Endothelial cell (in vitro differentiated cells): ENCODE data around the gene ENTR1. TPM values are rescaled to one million over a fixed set of nuclear protein-coding genes. Genes with fewer than 3 reads are reported as not detected.

Experiments used
- DNase-seq: peaks from one replicate; pipeline ENCODE4 v3.0.0; 2021; ENCODE audit warnings: low spot score
- H3K27ac Mint-ChIP-seq: one replicate; pipeline ENCODE4 v1.8.0; 2021; ENCODE audit warnings: mixed read lengths, inconsistent platforms; ENCODE audit not compliant: unreplicated experiment
- H3K27me3 Mint-ChIP-seq: one replicate; pipeline ENCODE4 v1.8.0; 2021; ENCODE audit warnings: mild to moderate bottlenecking, moderate library complexity, mixed read lengths, inconsistent platforms; ENCODE audit not compliant: unreplicated experiment
- H3K36me3 Mint-ChIP-seq: one replicate; pipeline ENCODE4 v1.8.0; 2021; ENCODE audit warnings: mild to moderate bottlenecking, low read depth, mixed read lengths, inconsistent platforms; ENCODE audit not compliant: unreplicated experiment
- H3K4me1 Mint-ChIP-seq: one replicate; pipeline ENCODE4 v1.8.0; 2021; ENCODE audit warnings: mild to moderate bottlenecking, mixed read lengths, inconsistent platforms; ENCODE audit not compliant: unreplicated experiment
- H3K4me3 Mint-ChIP-seq: one replicate; pipeline ENCODE4 v1.8.0; 2021; ENCODE audit warnings: mild to moderate bottlenecking, mixed read lengths, inconsistent platforms; ENCODE audit not compliant: unreplicated experiment
- H3K9me3 Mint-ChIP-seq: one replicate; pipeline ENCODE4 v1.8.0; 2021; ENCODE audit warnings: mixed read lengths, inconsistent platforms; ENCODE audit not compliant: unreplicated experiment
- CTCF ChIP-seq: fragments of 200-600 bp; sonication (generic); IDR thresholded peaks from one replicate; pipeline ENCODE4 v1.5.0; 2021; ENCODE audit warnings: antibody characterized with exemption; ENCODE audit not compliant: unreplicated experiment
- total RNA-seq: library from RNA; stranded (reverse); fragmentation: NEBNext Ultra II Directional; extraction: Animal tissue kit (Norgen Biotek cat#: 25700); gene quantifications from one replicate; pipeline ENCODE4 v1.2.1, GENCODE V29; 2021; ENCODE audit not compliant: unreplicated experiment

Gene ENTR1
- total RNA-seq, 1 donor from 2014 or later: 45.0 TPM

GRCh38 chr9:136393531-136393930 lies 16.9 kb downstream of the ENTR1 start:
- Mint-ChIP-seq H3K4me3 (no peak overlapping the region), H3K36me3 (peaks cover 31% of the 10 kb centered on the region), H3K4me1 (no peaks in the 10 kb centered on the region), H3K27ac (no peak overlapping the region), H3K9me3 (no peaks in the 10 kb centered on the region), H3K27me3 (no peaks in the 10 kb centered on the region)
- no peak for DNase-seq
- no peak for TF ChIP-seq CTCF

GRCh38 chr9:136392538-136393449 lies 17.6 kb downstream of the ENTR1 start:
- Mint-ChIP-seq H3K4me1 (no peaks in the 10 kb centered on the region), H3K36me3 (peaks cover 34% of the 10 kb centered on the region), H3K27me3 (no peaks in the 10 kb centered on the region), H3K9me3 (no peaks in the 10 kb centered on the region), H3K4me3 (no peak overlapping the region), H3K27ac (no peak overlapping the region)
- DNase-seq: no peak
- TF ChIP-seq CTCF: no peak

- TF ChIP-seq CTCF: no peak
- no peaks in the 10 kb centered on the region for H3K4me1 Mint-ChIP-seq
- H3K4me3 Mint-ChIP-seq: no peak overlapping the region
- H3K27ac Mint-ChIP-seq: no peak overlapping the region
- no peaks in the 10 kb centered on the region for H3K9me3 Mint-ChIP-seq
- DNase-seq: no peak
- peaks cover 36% of the 10 kb centered on the region for H3K36me3 Mint-ChIP-seq
- no peaks in the 10 kb centered on the region for H3K27me3 Mint-ChIP-seq
These were observed 18.5 kb downstream of the ENTR1 start for GRCh38 chr9:136391737-136392537.

GRCh38 chr9:136389396-136389795 lies 21.0 kb downstream of the ENTR1 start:
- peaks cover 37% of the 10 kb centered on the region for H3K36me3 Mint-ChIP-seq

More at GRCh38 chr9:136389396-136389795, 21.0 kb downstream of the ENTR1 start:
- Mint-ChIP-seq H3K27me3 (no peaks in the 10 kb centered on the region), H3K27ac (no peak overlapping the region), H3K4me1 (no peaks in the 10 kb centered on the region), H3K9me3 (no peaks in the 10 kb centered on the region), H3K4me3 (no peak overlapping the region)
- no peak for TF ChIP-seq CTCF
- DNase-seq: no peak
